HFFc6 (cell line): ENCODE results near the gene NDRG2. TPM values are rescaled to one million over a fixed set of nuclear protein-coding genes. Genes with fewer than 3 reads are reported as not detected.

ENCODE experiments used
- DNase-seq: peaks from one replicate; pipeline ENCODE4 v3.0.0-alpha.2; 2018
- H3K27ac Mint-ChIP-seq: 2 replicates; pipeline ENCODE4 v1.8.0; 2020; ENCODE audit warnings: mild to moderate bottlenecking, mixed read lengths
- H3K27me3 Mint-ChIP-seq: 2 replicates; pipeline ENCODE4 v1.8.0; 2021; ENCODE audit warnings: mild to moderate bottlenecking, moderate library complexity, mixed read lengths; ENCODE audit not compliant: insufficient read depth
- H3K36me3 Mint-ChIP-seq: 2 replicates; pipeline ENCODE4 v1.8.0; 2021; ENCODE audit warnings: low read depth, mixed read lengths
- H3K4me1 Mint-ChIP-seq: 2 replicates; pipeline ENCODE4 v1.8.0; 2020; ENCODE audit warnings: low read depth, mixed read lengths
- H3K4me3 Mint-ChIP-seq: 2 replicates; pipeline ENCODE4 v1.8.0; 2020; ENCODE audit warnings: mild to moderate bottlenecking, moderate library complexity, mixed read lengths
- H3K9me3 Mint-ChIP-seq: 2 replicates; pipeline ENCODE4 v1.8.0; 2020; ENCODE audit warnings: mild to moderate bottlenecking, mixed read lengths
- total RNA-seq, 6 experiments: library from RNA; stranded (reverse); fragmentation: NEBNext Ultra II Directional; extraction: Animal tissue kit (Norgen Biotek cat#: 25700); gene quantifications; 2 replicates in 1 of 6; 3 replicates in 5 of 6; pipeline ENCODE4 v1.2.3, GENCODE V29; 2021
- TF ChIP-seq, protein P1 (sequence below): fragments of 200-600 bp; sonication (generic); IDR thresholded peaks from 2 replicates; pipeline ENCODE4 v1.5.0; 2021; ENCODE audit warnings: antibody characterized with exemption, mild to moderate bottlenecking

The NDRG2 gene
- total RNA-seq, 6 experiments from 2014 or later, result 0.11 to 0.31 (median 0.23) TPM; not detected in 2

DNA sequence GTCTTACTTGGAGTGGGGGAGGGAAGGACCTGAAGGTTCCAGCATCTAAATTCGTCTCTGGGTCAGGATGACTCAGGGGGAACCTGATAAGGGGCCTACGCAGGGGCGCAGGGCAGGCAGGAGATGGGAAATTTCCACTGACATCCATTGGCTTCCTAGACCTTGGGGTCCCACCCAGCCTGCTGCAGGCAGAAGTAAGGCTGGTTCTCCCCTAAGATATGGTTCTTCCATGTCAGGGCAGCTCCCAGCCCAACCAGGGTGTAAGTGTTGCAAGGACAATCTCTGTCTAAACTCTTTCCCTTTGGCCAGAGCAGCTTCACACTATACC is 2.1 kb upstream of the NDRG2 start:
- no peaks in the 10 kb centered on the region for H3K9me3 Mint-ChIP-seq
- H3K4me3 Mint-ChIP-seq, result no peak overlapping the region
- H3K36me3 Mint-ChIP-seq, result no peaks in the 10 kb centered on the region
- DNase-seq, result no peak
- H3K4me1 Mint-ChIP-seq, result no peaks in the 10 kb centered on the region
- H3K27me3 Mint-ChIP-seq, result peaks cover 47% of the 10 kb centered on the region
- TF ChIP-seq, protein P1, sequence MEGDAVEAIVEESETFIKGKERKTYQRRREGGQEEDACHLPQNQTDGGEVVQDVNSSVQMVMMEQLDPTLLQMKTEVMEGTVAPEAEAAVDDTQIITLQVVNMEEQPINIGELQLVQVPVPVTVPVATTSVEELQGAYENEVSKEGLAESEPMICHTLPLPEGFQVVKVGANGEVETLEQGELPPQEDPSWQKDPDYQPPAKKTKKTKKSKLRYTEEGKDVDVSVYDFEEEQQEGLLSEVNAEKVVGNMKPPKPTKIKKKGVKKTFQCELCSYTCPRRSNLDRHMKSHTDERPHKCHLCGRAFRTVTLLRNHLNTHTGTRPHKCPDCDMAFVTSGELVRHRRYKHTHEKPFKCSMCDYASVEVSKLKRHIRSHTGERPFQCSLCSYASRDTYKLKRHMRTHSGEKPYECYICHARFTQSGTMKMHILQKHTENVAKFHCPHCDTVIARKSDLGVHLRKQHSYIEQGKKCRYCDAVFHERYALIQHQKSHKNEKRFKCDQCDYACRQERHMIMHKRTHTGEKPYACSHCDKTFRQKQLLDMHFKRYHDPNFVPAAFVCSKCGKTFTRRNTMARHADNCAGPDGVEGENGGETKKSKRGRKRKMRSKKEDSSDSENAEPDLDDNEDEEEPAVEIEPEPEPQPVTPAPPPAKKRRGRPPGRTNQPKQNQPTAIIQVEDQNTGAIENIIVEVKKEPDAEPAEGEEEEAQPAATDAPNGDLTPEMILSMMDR, result no peak
- H3K27ac Mint-ChIP-seq, result no peak overlapping the region

DNA sequence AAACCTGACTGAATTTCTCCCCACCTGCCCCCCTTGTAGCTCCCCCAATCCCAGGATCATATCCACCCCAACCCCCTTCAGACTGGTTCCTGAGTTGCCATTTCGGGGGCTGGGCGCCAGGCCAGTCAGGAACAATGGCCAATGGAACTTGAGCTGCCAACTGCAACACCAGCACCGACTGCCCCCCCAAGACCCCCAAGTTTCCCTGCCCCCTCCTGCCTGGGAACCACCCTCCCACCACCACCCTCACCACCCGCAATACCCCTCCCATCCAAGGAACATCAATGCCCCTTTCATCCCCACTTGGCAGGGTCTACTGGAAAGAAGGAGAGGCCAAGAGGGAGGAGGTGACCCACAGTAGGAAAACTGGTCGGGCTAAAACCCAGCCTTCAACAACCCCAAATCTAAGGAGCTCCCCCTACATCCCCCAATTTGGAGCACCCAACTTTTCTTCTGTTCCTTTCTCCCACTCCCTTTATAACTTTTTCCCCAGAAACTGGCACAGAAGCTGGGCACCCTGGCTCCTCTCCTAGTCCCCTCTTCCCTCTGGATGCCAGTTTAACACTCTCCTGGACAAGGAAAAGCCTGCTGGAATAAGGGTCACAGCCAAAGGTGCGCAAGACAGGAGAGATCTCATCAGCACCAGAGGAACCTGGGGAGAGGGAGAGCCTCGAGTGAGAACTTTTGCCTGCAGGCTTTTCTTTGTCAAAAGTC is 1.6 kb upstream of the NDRG2 start:
- TF ChIP-seq, protein P1, result no peak
- DNase-seq, result no peak
- Mint-ChIP-seq H3K27ac (no peak overlapping the region), H3K4me1 (no peaks in the 10 kb centered on the region), H3K9me3 (no peaks in the 10 kb centered on the region), H3K27me3 (peaks cover 49% of the 10 kb centered on the region), H3K36me3 (no peaks in the 10 kb centered on the region), H3K4me3 (no peak overlapping the region)

DNA sequence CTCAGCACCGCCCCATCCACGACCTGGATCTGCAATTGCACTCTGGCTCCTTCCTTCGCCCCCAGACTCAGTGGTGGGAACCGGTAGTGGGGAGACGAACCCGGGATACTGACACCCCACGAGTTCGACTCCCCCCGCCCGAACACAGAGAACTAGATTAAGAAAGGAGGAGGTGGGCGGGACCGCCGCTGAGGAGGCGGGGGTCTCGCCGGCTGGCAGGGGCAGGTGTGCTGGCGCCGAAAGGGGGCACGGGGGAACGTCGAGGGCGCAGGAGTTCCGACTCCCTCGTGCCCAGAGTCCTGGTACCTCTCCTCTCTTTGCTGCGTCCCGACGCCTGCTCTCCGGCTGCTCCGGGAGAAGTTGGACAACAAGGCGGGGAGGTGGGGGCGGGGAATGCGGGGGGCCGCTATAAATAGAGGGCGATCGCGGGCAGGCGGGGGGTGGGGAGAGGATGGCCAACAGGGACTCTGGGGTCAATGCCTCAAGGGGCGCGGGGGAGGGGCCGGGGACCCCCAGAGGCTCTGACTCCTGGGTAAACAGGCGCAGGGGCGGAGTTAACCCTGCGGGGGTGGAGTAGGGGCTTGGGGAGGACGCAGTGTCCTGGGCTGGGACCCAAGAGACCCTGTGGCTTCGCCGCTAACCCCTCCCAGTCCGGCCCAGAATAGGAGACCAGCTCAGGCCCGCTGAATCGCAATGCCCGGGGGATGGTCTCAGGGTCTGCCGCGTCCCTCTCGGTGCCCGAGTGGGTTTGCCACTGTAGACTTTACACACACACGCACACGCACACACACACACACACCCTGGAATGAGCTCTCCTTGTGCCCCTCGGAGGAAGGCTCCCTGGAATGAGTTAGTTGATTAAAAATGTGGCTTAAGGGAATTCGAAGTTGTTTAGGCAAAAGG is 761 bp upstream of the NDRG2 start:
- Mint-ChIP-seq H3K4me3 (peak overlapping the region; percentile 44; the same call in 1 of the 2 replicates), H3K36me3 (no peaks in the 10 kb centered on the region), H3K4me1 (no peaks in the 10 kb centered on the region), H3K27me3 (peaks cover 53% of the 10 kb centered on the region), H3K9me3 (no peaks in the 10 kb centered on the region), H3K27ac (no peak overlapping the region)
- TF ChIP-seq, protein P1, result no peak
- no peak for DNase-seq

DNA sequence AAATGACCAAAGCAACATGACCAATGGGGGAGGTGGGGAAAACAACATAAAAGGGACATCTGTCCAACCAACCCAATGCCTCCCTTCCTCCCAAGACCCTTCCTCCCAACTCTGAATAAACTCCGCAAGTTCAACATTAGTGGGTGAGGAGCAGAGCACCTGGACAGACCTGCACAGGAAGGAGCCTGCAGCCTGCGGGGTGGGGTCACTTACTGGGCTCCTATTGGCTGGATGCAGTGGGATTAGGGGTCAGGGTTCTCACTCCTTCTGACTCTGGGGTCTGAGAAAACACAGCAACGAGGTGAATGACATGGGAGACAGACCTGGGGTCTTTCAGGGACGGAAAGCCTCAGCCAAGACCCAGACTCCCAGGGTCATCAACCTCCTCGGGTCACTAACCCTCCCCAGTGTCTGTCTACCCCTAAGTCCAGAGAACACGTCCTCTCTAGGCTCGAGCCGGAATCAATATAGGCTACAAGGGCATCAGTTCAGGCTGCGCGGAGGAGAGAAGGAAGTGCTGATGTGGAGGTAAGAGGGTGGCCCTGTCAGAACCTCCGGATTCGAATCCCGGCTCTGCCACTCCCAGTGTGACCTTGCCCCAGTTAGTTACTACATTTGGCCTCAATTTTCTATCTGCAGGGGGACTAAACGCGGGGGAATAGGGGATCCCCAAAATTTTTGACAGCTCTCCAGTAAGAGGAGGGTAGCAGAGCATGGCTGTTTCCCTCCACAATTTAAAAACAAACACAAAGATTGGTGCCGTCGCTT is 860 bp downstream of the NDRG2 start:
- H3K27me3 Mint-ChIP-seq, result peaks cover 51% of the 10 kb centered on the region
- no peak overlapping the region for H3K27ac Mint-ChIP-seq
- H3K4me3 Mint-ChIP-seq, result no peak overlapping the region
- H3K36me3 Mint-ChIP-seq, result no peaks in the 10 kb centered on the region
- TF ChIP-seq, protein P1, result no peak
- peaks cover 6% of the 10 kb centered on the region for H3K4me1 Mint-ChIP-seq
- DNase-seq, result no peak
- H3K9me3 Mint-ChIP-seq, result no peaks in the 10 kb centered on the region

GRCh38 chr14:21023174-21023573 is 1.7 kb downstream of the NDRG2 start:
- H3K27ac Mint-ChIP-seq, result no peak overlapping the region
- H3K27me3 Mint-ChIP-seq, result peaks cover 51% of the 10 kb centered on the region
- no peak for DNase-seq
- peaks cover 6% of the 10 kb centered on the region for H3K4me1 Mint-ChIP-seq
- no peaks in the 10 kb centered on the region for H3K9me3 Mint-ChIP-seq
- H3K36me3 Mint-ChIP-seq, result no peaks in the 10 kb centered on the region
- TF ChIP-seq, protein P1, result no peak
- H3K4me3 Mint-ChIP-seq, result no peak overlapping the region
